ENCODE measurements around the gene TBXAS1.
A peak's percentile ranks its signal among the peaks of the same experiment; 100 is the strongest.

Gene TBXAS1

DNA sequence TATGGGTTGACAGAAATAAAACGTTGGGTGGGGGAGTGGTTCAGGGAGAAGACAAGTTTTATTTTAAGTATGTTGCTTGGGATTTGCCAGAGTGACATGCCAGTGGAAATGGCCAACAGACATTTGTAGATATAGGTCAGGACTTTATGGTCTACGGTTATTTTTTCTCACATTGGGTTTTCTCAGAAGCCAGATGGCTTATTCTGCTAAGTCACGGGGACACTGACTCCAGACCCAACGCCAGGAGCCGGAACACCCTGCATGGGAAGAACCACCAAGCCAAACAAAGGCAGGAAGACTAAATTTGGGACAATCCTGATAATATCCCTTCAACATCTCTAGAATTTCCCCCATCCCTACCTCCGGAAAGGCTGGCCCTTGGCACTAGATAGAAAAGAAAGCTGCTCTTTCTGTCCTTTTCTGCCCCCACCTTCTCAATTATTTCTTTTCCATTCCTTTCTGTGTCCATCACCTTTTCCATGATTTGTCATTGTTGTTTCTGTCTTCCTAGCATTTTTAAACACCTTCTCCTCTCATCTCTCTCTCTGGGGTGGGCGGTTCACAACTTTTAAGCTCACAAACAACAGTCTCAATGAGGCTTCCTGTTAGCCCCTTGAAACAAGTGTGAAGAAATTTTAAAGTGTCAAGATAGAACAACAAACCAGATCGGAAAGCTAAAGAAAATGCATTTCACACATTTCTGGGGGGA lies 44.7 kb downstream of the TBXAS1 start:
- H3K27me3 ChIP-seq (ENCODE audit: low read depth, low read length) = no peaks in the 10 kb centered on the region
- peaks cover 0 to 4% of the 10 kb centered on the region in 2 donors for H3K36me3 ChIP-seq (ENCODE audit: control insufficient read depth in 1 of 2, insufficient read depth in 2 of 2, low read length in 2 of 2)
- H3K4me3 ChIP-seq (ENCODE audit: low read depth in 1 of 2, low read length in 2 of 2) = no peak overlapping the region
- H3K9me3 ChIP-seq (ENCODE audit: control insufficient read depth in 1 of 2, low read length in 2 of 2) = no peaks in the 10 kb centered on the region
- peaks cover 0 to 3% of the 10 kb centered on the region in 2 donors for H3K4me1 ChIP-seq (ENCODE audit: control insufficient read depth in 1 of 2, insufficient read depth in 2 of 2, low read length in 2 of 2)
- no peak overlapping the region for H3K27ac ChIP-seq (ENCODE audit: low read length)

DNA sequence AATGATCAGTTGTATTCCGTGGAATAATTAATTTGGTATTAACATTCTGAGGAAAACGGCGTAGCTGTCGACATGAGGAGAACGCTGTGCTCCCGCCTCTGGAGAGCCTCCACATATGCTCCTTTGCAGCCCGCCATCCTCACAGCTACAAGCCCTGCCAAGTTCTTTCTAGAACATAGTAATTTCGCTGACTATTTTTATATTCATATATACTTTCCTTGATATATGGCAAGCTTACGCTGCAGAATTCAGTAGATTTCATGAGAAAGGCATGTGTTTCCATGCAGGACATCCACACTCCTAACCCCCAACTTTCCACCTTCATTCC lies 45.2 kb downstream of the TBXAS1 start:
- no peaks in the 10 kb centered on the region for H3K27me3 ChIP-seq (ENCODE audit: low read depth, low read length)
- H3K9me3 ChIP-seq (ENCODE audit: control insufficient read depth in 1 of 2, low read length in 2 of 2) = no peaks in the 10 kb centered on the region
- no peak overlapping the region for H3K27ac ChIP-seq (ENCODE audit: low read length)
- H3K4me1 ChIP-seq (ENCODE audit: control insufficient read depth in 1 of 2, insufficient read depth in 2 of 2, low read length in 2 of 2) = peaks cover 0 to 3% of the 10 kb centered on the region in 2 donors
- no peak overlapping the region for H3K4me3 ChIP-seq (ENCODE audit: low read depth in 1 of 2, low read length in 2 of 2)
- peaks cover 0 to 4% of the 10 kb centered on the region in 2 donors for H3K36me3 ChIP-seq (ENCODE audit: control insufficient read depth in 1 of 2, insufficient read depth in 2 of 2, low read length in 2 of 2)

DNA sequence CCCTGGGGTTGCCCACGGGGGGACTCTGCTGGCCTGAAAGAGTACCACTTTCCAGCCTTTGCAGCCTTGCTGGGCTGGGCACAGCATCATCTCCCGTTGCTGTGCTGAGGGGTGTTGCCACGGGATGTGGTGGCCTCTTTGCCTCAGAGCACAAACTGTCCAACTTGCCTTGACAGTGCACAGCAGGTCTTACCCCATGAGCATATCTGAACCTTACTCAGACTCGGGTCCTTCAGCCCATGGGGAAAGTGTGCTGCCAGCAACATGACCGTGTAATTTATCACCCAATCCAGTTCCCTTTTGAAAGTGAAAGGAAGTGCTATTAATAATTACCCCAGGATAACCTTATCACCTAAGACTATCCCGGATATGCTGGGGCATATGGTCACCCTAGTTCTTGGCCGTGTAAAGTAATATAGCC lies 46.8 kb downstream of the TBXAS1 start:
- H3K9me3 ChIP-seq (ENCODE audit: control insufficient read depth in 1 of 2, low read length in 2 of 2) = no peaks in the 10 kb centered on the region
- H3K27me3 ChIP-seq (ENCODE audit: low read depth, low read length) = no peaks in the 10 kb centered on the region
- H3K4me1 ChIP-seq (ENCODE audit: control insufficient read depth in 1 of 2, insufficient read depth in 2 of 2, low read length in 2 of 2) = peaks cover 0 to 3% of the 10 kb centered on the region in 2 donors
- H3K27ac ChIP-seq (ENCODE audit: low read length) = no peak overlapping the region
- peak overlapping the region in 1 of 2 donors; percentile 3 for H3K4me3 ChIP-seq (ENCODE audit: low read depth in 1 of 2, low read length in 2 of 2)
- H3K36me3 ChIP-seq (ENCODE audit: control insufficient read depth in 1 of 2, insufficient read depth in 2 of 2, low read length in 2 of 2) = peaks cover 0 to 4% of the 10 kb centered on the region in 2 donors

- H3K27me3 ChIP-seq (ENCODE audit: low read depth, low read length) = no peaks in the 10 kb centered on the region
- H3K36me3 ChIP-seq (ENCODE audit: control insufficient read depth in 1 of 2, insufficient read depth in 2 of 2, low read length in 2 of 2) = peaks cover 0 to 4% of the 10 kb centered on the region in 2 donors
- no peak overlapping the region for H3K4me3 ChIP-seq (ENCODE audit: low read depth in 1 of 2, low read length in 2 of 2)
- no peaks in the 10 kb centered on the region for H3K4me1 ChIP-seq (ENCODE audit: control insufficient read depth in 1 of 2, insufficient read depth in 2 of 2, low read length in 2 of 2)
- H3K9me3 ChIP-seq (ENCODE audit: control insufficient read depth in 1 of 2, low read length in 2 of 2) = no peaks in the 10 kb centered on the region
- H3K27ac ChIP-seq (ENCODE audit: low read length) = no peak overlapping the region
Observed at GRCh38 chr7:139876622-139877283, 47.7 kb downstream of the TBXAS1 start.

DNA sequence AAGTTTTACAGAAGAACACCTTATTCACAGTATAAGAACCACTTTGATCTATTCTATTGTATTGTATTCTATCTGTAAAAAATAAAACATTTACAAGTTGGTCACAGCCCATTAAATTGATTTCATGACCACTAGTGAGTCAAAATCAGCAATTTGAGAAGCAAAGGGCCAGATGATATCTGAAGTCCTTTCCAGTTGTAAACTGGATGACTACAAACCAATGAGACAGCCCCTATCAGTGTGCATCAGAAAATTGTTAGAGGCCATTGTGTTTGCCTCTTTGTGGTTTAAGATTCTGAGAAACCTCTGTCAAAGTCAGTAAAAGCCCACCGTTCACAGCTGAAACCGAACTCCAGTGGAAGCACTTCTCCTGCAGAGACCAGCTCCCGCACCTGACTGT lies 54.8 kb downstream of the TBXAS1 start:
- H3K27ac ChIP-seq (ENCODE audit: low read length) = no peak overlapping the region
- no peaks in the 10 kb centered on the region for H3K36me3 ChIP-seq (ENCODE audit: control insufficient read depth in 1 of 2, insufficient read depth in 2 of 2, low read length in 2 of 2)
- no peaks in the 10 kb centered on the region for H3K4me1 ChIP-seq (ENCODE audit: control insufficient read depth in 1 of 2, insufficient read depth in 2 of 2, low read length in 2 of 2)
- H3K4me3 ChIP-seq (ENCODE audit: low read depth in 1 of 2, low read length in 2 of 2) = no peak overlapping the region
- no peaks in the 10 kb centered on the region for H3K9me3 ChIP-seq (ENCODE audit: control insufficient read depth in 1 of 2, low read length in 2 of 2)
- no peaks in the 10 kb centered on the region for H3K27me3 ChIP-seq (ENCODE audit: low read depth, low read length)

DNA sequence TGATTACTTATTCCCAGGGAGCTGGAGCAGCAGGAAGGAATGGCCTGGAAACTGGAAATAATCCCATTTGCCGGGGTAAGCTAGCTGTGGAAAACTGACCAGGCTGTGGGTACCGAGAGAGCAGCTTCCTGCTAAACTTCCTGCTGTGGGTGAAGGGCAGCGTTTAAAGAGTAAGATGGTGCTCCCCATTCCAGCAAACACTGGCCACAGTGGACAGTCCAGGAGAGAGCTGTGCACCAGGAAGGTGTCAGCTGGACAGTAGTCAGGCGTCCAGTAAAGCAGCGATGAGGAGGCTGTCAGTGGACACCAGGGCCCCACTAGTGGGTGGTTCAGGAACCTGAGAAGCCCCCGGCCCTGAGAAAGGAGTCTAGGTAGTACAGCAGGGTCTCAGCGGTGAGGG lies 55.4 kb downstream of the TBXAS1 start:
- Histone ChIP-seq H3K27me3 (ENCODE audit: low read depth, low read length) (no peaks in the 10 kb centered on the region), H3K4me1 (ENCODE audit: control insufficient read depth in 1 of 2, insufficient read depth in 2 of 2, low read length in 2 of 2) (no peaks in the 10 kb centered on the region), H3K4me3 (ENCODE audit: low read depth in 1 of 2, low read length in 2 of 2) (no peak overlapping the region), H3K9me3 (ENCODE audit: control insufficient read depth in 1 of 2, low read length in 2 of 2) (no peaks in the 10 kb centered on the region), H3K27ac (ENCODE audit: low read length) (no peak overlapping the region), H3K36me3 (ENCODE audit: control insufficient read depth in 1 of 2, insufficient read depth in 2 of 2, low read length in 2 of 2) (no peaks in the 10 kb centered on the region)

GRCh38 chr7:139885511-139885910 lies 56.4 kb downstream of the TBXAS1 start:
- Histone ChIP-seq H3K27ac (ENCODE audit: low read length) (no peak overlapping the region), H3K27me3 (ENCODE audit: low read depth, low read length) (no peaks in the 10 kb centered on the region), H3K36me3 (ENCODE audit: control insufficient read depth in 1 of 2, insufficient read depth in 2 of 2, low read length in 2 of 2) (no peaks in the 10 kb centered on the region), H3K4me3 (ENCODE audit: low read depth in 1 of 2, low read length in 2 of 2) (no peak overlapping the region), H3K4me1 (ENCODE audit: control insufficient read depth in 1 of 2, insufficient read depth in 2 of 2, low read length in 2 of 2) (no peaks in the 10 kb centered on the region), H3K9me3 (ENCODE audit: control insufficient read depth in 1 of 2, low read length in 2 of 2) (no peaks in the 10 kb centered on the region)

DNA sequence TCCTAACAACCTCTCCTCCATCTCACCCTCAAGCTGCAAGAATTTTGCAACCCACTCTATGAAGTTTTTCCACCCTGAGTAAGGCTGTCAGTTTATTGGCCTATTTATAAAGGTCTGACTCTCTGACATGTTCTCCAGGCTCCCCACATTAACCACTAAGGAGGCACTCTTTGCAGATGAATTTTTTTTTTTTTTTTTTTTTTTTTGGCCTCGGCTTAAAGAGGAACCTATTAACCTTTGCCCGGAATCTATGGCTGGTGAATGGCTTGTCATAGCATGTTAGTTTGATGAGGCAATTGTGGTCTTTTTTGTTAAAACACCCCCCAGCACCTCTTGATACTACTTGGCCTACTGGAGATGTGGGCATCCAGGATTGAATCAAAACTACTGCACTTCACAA lies 57.1 kb downstream of the TBXAS1 start:
- Histone ChIP-seq H3K4me3 (ENCODE audit: low read depth in 1 of 2, low read length in 2 of 2) (no peak overlapping the region), H3K9me3 (ENCODE audit: control insufficient read depth in 1 of 2, low read length in 2 of 2) (no peaks in the 10 kb centered on the region), H3K4me1 (ENCODE audit: control insufficient read depth in 1 of 2, insufficient read depth in 2 of 2, low read length in 2 of 2) (no peaks in the 10 kb centered on the region), H3K27ac (ENCODE audit: low read length) (no peak overlapping the region), H3K36me3 (ENCODE audit: control insufficient read depth in 1 of 2, insufficient read depth in 2 of 2, low read length in 2 of 2) (no peaks in the 10 kb centered on the region), H3K27me3 (ENCODE audit: low read depth, low read length) (no peaks in the 10 kb centered on the region)

DNA sequence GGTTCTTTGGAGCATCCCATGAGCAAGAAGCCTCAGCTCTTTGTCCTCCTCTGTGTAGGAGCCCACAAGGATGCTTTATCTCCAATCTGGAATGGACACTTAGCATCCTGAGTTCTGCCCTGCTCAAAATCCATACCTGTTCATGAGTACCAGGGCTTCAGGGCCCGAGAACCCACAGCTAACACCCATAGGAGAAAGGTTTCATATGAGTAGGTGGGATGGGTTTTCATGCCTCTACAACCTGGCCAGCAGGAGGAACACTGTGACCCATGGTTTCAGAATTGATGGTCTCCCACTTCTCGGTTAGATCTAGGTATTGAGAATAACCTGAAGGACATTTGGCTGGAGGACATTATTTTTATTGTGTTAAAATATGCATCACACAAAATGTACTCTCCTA lies 57.8 kb downstream of the TBXAS1 start:
- Histone ChIP-seq H3K4me3 (ENCODE audit: low read depth in 1 of 2, low read length in 2 of 2) (no peak overlapping the region), H3K27me3 (ENCODE audit: low read depth, low read length) (no peaks in the 10 kb centered on the region), H3K9me3 (ENCODE audit: control insufficient read depth in 1 of 2, low read length in 2 of 2) (no peaks in the 10 kb centered on the region), H3K36me3 (ENCODE audit: control insufficient read depth in 1 of 2, insufficient read depth in 2 of 2, low read length in 2 of 2) (no peaks in the 10 kb centered on the region), H3K27ac (ENCODE audit: low read length) (no peak overlapping the region), H3K4me1 (ENCODE audit: control insufficient read depth in 1 of 2, insufficient read depth in 2 of 2, low read length in 2 of 2) (no peaks in the 10 kb centered on the region)

GRCh38 chr7:139887992-139888481 lies 59.0 kb downstream of the TBXAS1 start:
- Histone ChIP-seq H3K9me3 (ENCODE audit: control insufficient read depth in 1 of 2, low read length in 2 of 2) (no peaks in the 10 kb centered on the region), H3K27me3 (ENCODE audit: low read depth, low read length) (no peaks in the 10 kb centered on the region), H3K27ac (ENCODE audit: low read length) (no peak overlapping the region), H3K36me3 (ENCODE audit: control insufficient read depth in 1 of 2, insufficient read depth in 2 of 2, low read length in 2 of 2) (no peaks in the 10 kb centered on the region), H3K4me1 (ENCODE audit: control insufficient read depth in 1 of 2, insufficient read depth in 2 of 2, low read length in 2 of 2) (no peaks in the 10 kb centered on the region), H3K4me3 (ENCODE audit: low read depth in 1 of 2, low read length in 2 of 2) (no peak overlapping the region)

GRCh38 chr7:139889186-139889871 lies 60.3 kb downstream of the TBXAS1 start:
- Histone ChIP-seq H3K4me1 (ENCODE audit: control insufficient read depth in 1 of 2, insufficient read depth in 2 of 2, low read length in 2 of 2) (no peaks in the 10 kb centered on the region), H3K27ac (ENCODE audit: low read length) (no peak overlapping the region), H3K9me3 (ENCODE audit: control insufficient read depth in 1 of 2, low read length in 2 of 2) (no peaks in the 10 kb centered on the region), H3K27me3 (ENCODE audit: low read depth, low read length) (no peaks in the 10 kb centered on the region), H3K36me3 (ENCODE audit: control insufficient read depth in 1 of 2, insufficient read depth in 2 of 2, low read length in 2 of 2) (no peaks in the 10 kb centered on the region), H3K4me3 (ENCODE audit: low read depth in 1 of 2, low read length in 2 of 2) (no peak overlapping the region)
